Naive B cell (primary cell): ENCODE measurements around the gene TMEM125. TPM values are rescaled to one million over a fixed set of nuclear protein-coding genes. Genes with fewer than 3 reads are reported as not detected.
A peak's percentile ranks its signal among the peaks of the same experiment; 100 is the strongest.

Experiments
- ATAC-seq, 2 donors: fragments of 150-1000 bp; cut with Tn5 transposase; 2 replicates each; pipeline ENCODE4 v1.10.0; 2021; ENCODE audit warnings: low read depth in 2 of 2, mild to moderate bottlenecking in 2 of 2, moderate library complexity in 2 of 2
- DNase-seq: peaks from one replicate; pipeline ENCODE4 v3.0.0; 2022
- H3K27ac Mint-ChIP-seq, 6 donors: one replicate each; pipeline ENCODE4 v1.8.0; 2020 to 2022; ENCODE audit warnings: mild to moderate bottlenecking in 6 of 6, mixed read lengths in 6 of 6, moderate library complexity in 5 of 6, inconsistent platforms in 2 of 6
- H3K27me3 Mint-ChIP-seq, 3 donors: one replicate each; pipeline ENCODE4 v1.8.0; 2021 to 2022; ENCODE audit warnings: mixed read lengths in 3 of 3, mild to moderate bottlenecking in 1 of 3
- H3K36me3 Mint-ChIP-seq, 2 donors: one replicate each; pipeline ENCODE4 v1.8.0; 2020 to 2022; ENCODE audit warnings: mixed read lengths in 2 of 2, inconsistent platforms in 1 of 2, mild to moderate bottlenecking in 1 of 2
- H3K4me1 Mint-ChIP-seq, 3 donors: one replicate each; pipeline ENCODE4 v1.8.0; 2020 to 2022; ENCODE audit warnings: mixed read lengths in 3 of 3, inconsistent platforms in 1 of 3, mild to moderate bottlenecking in 1 of 3, moderate library complexity in 1 of 3
- H3K4me3 Mint-ChIP-seq, 8 donors: one replicate each; pipeline ENCODE4 v1.8.0; 2020 to 2022; ENCODE audit warnings: mild to moderate bottlenecking in 8 of 8, mixed read lengths in 8 of 8, moderate library complexity in 8 of 8, inconsistent platforms in 2 of 8
- H3K9me3 Mint-ChIP-seq, 7 donors: one replicate each; pipeline ENCODE4 v1.8.0; 2020 to 2022; ENCODE audit warnings: mixed read lengths in 7 of 7, mild to moderate bottlenecking in 5 of 7, inconsistent platforms in 2 of 7, moderate library complexity in 1 of 7
- polyA plus RNA-seq, 6 donors: library from polyadenylated mRNA; unstranded; fragments of 300-500 nt; fragmentation: Illumina TruSeq; gene quantifications; one replicate each; pipeline ENCODE4 v1.2.3, GENCODE V29; 2021; ENCODE audit warnings: low read depth in 6 of 6

Gene TMEM125
- polyA plus RNA-seq, 6 donors from 2014 or later, result 0.41 TPM; not detected in 5

- peaks cover 0 to 3% (median 0%) of the 10 kb centered on the region in 3 donors for H3K4me1 Mint-ChIP-seq
- H3K27ac Mint-ChIP-seq, result no peak overlapping the region
- no peaks in the 10 kb centered on the region for H3K36me3 Mint-ChIP-seq
- DNase-seq (no peak), ATAC-seq (no peak)
- H3K27me3 Mint-ChIP-seq, result peaks cover 0 to 25% (median 17%) of the 10 kb centered on the region in 3 donors
- H3K9me3 Mint-ChIP-seq, result peaks cover 0 to 3% (median 0%) of the 10 kb centered on the region in 7 donors
- H3K4me3 Mint-ChIP-seq, result no peak overlapping the region
These were observed 14.3 kb downstream of the TMEM125 start for GRCh38 chr1:43284065-43284464.

GRCh38 chr1:43284546-43285110 lies 14.8 kb downstream of the TMEM125 start:
- peaks cover 0 to 25% (median 17%) of the 10 kb centered on the region in 3 donors for H3K27me3 Mint-ChIP-seq
- ATAC-seq, result no peak
- H3K36me3 Mint-ChIP-seq, result no peaks in the 10 kb centered on the region
- no peak overlapping the region for H3K4me3 Mint-ChIP-seq
- H3K9me3 Mint-ChIP-seq, result peaks cover 0 to 3% (median 0%) of the 10 kb centered on the region in 7 donors
- no peak overlapping the region for H3K27ac Mint-ChIP-seq
- peaks cover 0 to 3% (median 0%) of the 10 kb centered on the region in 3 donors for H3K4me1 Mint-ChIP-seq
- no peak for DNase-seq

- Mint-ChIP-seq H3K4me3 (no peak within 1 kb of the TSS), H3K36me3 (no peaks in the 10 kb centered on the region), H3K27ac (peak within 1 kb of the TSS in 3 of 6 donors; percentile 53 to 58 (median 57))
These were observed 15.6 kb downstream of the TMEM125 start, which contains the start of gene C1orf210 for GRCh38 chr1:43285269-43285990. C1orf210 (minus strand) TSS chr1:43285581; CDS start chr1:43283270, 2,311 bp downstream.

GRCh38 chr1:43286115-43286514 lies 16.3 kb downstream of the TMEM125 start:
- Mint-ChIP-seq H3K36me3 (no peaks in the 10 kb centered on the region), H3K9me3 (no peaks in the 10 kb centered on the region), H3K27ac (no peak overlapping the region), H3K4me3 (no peak overlapping the region), H3K4me1 (peaks cover 0 to 3% (median 0%) of the 10 kb centered on the region in 3 donors), H3K27me3 (peaks cover 0 to 12% (median 8%) of the 10 kb centered on the region in 3 donors)
- DNase-seq (no peak), ATAC-seq (no peak)

More at GRCh38 chr1:43285269-43285990, 15.6 kb downstream of the TMEM125 start, which contains the start of gene C1orf210:
- Mint-ChIP-seq H3K4me1 (peaks cover 0 to 3% (median 0%) of the 10 kb centered on the region in 3 donors), H3K9me3 (no peaks in the 10 kb centered on the region), H3K27me3 (peaks cover 0 to 18% (median 10%) of the 10 kb centered on the region in 3 donors)
- ATAC-seq (no peak), DNase-seq (no peak)

- H3K27me3 Mint-ChIP-seq, result peaks cover 0 to 12% (median 8%) of the 10 kb centered on the region in 3 donors
- H3K4me3 Mint-ChIP-seq, result peak overlapping the region in 1 of 8 donors; percentile 11
- no peaks in the 10 kb centered on the region for H3K36me3 Mint-ChIP-seq
- peaks cover 0 to 3% (median 0%) of the 10 kb centered on the region in 3 donors for H3K4me1 Mint-ChIP-seq
- ATAC-seq, result no peak
- no peak for DNase-seq
- H3K27ac Mint-ChIP-seq, result no peak overlapping the region
- H3K9me3 Mint-ChIP-seq, result no peaks in the 10 kb centered on the region
These were observed 16.8 kb downstream of the TMEM125 start for GRCh38 chr1:43286533-43286932.

- no peaks in the 10 kb centered on the region for H3K9me3 Mint-ChIP-seq
- H3K27me3 Mint-ChIP-seq, result peaks cover 0 to 12% (median 8%) of the 10 kb centered on the region in 3 donors
- DNase-seq, result no peak
- no peak overlapping the region for H3K4me3 Mint-ChIP-seq
- no peaks in the 10 kb centered on the region for H3K36me3 Mint-ChIP-seq
- peaks cover 0 to 3% (median 0%) of the 10 kb centered on the region in 3 donors for H3K4me1 Mint-ChIP-seq
- H3K27ac Mint-ChIP-seq, result peak overlapping the region in 1 of 6 donors; percentile 3
- ATAC-seq, result no peak
These were observed 18.4 kb downstream of the TMEM125 start for GRCh38 chr1:43288058-43288784.

- H3K4me1 Mint-ChIP-seq, result peaks cover 0 to 3% (median 0%) of the 10 kb centered on the region in 3 donors
- peaks cover 0 to 12% (median 8%) of the 10 kb centered on the region in 3 donors for H3K27me3 Mint-ChIP-seq
- H3K27ac Mint-ChIP-seq, result no peak overlapping the region
- no peak overlapping the region for H3K4me3 Mint-ChIP-seq
- H3K9me3 Mint-ChIP-seq, result no peaks in the 10 kb centered on the region
- DNase-seq (no peak), ATAC-seq (no peak)
- H3K36me3 Mint-ChIP-seq, result no peaks in the 10 kb centered on the region
These were observed 19.3 kb downstream of the TMEM125 start for GRCh38 chr1:43288785-43289706.

GRCh38 chr1:43292216-43292615 lies 22.4 kb downstream of the TMEM125 start:
- Mint-ChIP-seq H3K4me1 (no peaks in the 10 kb centered on the region), H3K27me3 (peaks cover 0 to 4% (median 0%) of the 10 kb centered on the region in 3 donors), H3K36me3 (no peaks in the 10 kb centered on the region), H3K27ac (peak overlapping the region in 1 of 6 donors; percentile 37), H3K9me3 (no peaks in the 10 kb centered on the region), H3K4me3 (no peak overlapping the region)
- ATAC-seq (no peak), DNase-seq (no peak)

- Mint-ChIP-seq H3K4me1 (no peaks in the 10 kb centered on the region), H3K9me3 (no peaks in the 10 kb centered on the region), H3K4me3 (no peak overlapping the region), H3K36me3 (no peaks in the 10 kb centered on the region), H3K27me3 (no peaks in the 10 kb centered on the region), H3K27ac (no peak overlapping the region)
- no peak for ATAC-seq
- DNase-seq, result no peak
These were observed 22.9 kb downstream of the TMEM125 start for GRCh38 chr1:43292679-43293078.

GRCh38 chr1:43293176-43293575 lies 23.4 kb downstream of the TMEM125 start:
- Mint-ChIP-seq H3K9me3 (no peaks in the 10 kb centered on the region), H3K4me1 (no peaks in the 10 kb centered on the region), H3K4me3 (no peak overlapping the region), H3K36me3 (no peaks in the 10 kb centered on the region), H3K27ac (peak overlapping the region in 2 of 6 donors; percentile 86 to 88), H3K27me3 (no peaks in the 10 kb centered on the region)
- ATAC-seq, result no peak
- DNase-seq, result no peak

- no peaks in the 10 kb centered on the region for H3K36me3 Mint-ChIP-seq
- no peaks in the 10 kb centered on the region for H3K27me3 Mint-ChIP-seq
- H3K4me1 Mint-ChIP-seq, result no peaks in the 10 kb centered on the region
- no peaks in the 10 kb centered on the region for H3K9me3 Mint-ChIP-seq
- H3K4me3 Mint-ChIP-seq, result no peak overlapping the region
- ATAC-seq, result no peak
- no peak for DNase-seq
- no peak overlapping the region for H3K27ac Mint-ChIP-seq
These were observed 24.3 kb downstream of the TMEM125 start for GRCh38 chr1:43293896-43294760.

GRCh38 chr1:43294761-43295160 lies 25.0 kb downstream of the TMEM125 start:
- DNase-seq (no peak), ATAC-seq (no peak)
- Mint-ChIP-seq H3K27me3 (no peaks in the 10 kb centered on the region), H3K9me3 (no peaks in the 10 kb centered on the region), H3K4me1 (no peaks in the 10 kb centered on the region), H3K36me3 (no peaks in the 10 kb centered on the region), H3K4me3 (no peak overlapping the region), H3K27ac (peak overlapping the region in 1 of 6 donors; percentile 56)
